GM12878 (cell line): ENCODE results near the gene SETSIP. TPM values are rescaled to one million over a fixed set of nuclear protein-coding genes. Genes with fewer than 3 reads are reported as not detected.

Experiments used
- CBX3 ChIP-seq: fragments of 200-600 bp; sonication (generic); IDR thresholded peaks from 2 replicates; pipeline ENCODE4 v1.6.1; 2016; ENCODE audit warnings: low read depth, borderline replicate concordance
- CHD2 ChIP-seq: IDR thresholded peaks from 2 replicates; pipeline ENCODE4 v1.6.1; 2011; ENCODE audit warnings: low read depth, low read length, improper control_type of control experiment, borderline replicate concordance
- CHD4 ChIP-seq: fragments of 200-600 bp; sonication (generic); IDR thresholded peaks from 2 replicates; pipeline ENCODE4 v1.6.1; 2016; ENCODE audit warnings: mild to moderate bottlenecking
- HCFC1 ChIP-seq: fragments of 150-350 bp; IDR thresholded peaks from 2 replicates; pipeline ENCODE4 v1.6.1; 2014; ENCODE audit warnings: low read length
- RFX5 ChIP-seq: IDR thresholded peaks from 2 replicates; pipeline ENCODE4 v1.6.1; 2011; ENCODE audit warnings: low read depth, low read length, improper control_type of control experiment
- SUPT20H ChIP-seq: IDR thresholded peaks from 2 replicates; pipeline ENCODE4 v1.6.1; 2011; ENCODE audit warnings: low read depth, mild to moderate bottlenecking, low read length, moderate library complexity, borderline replicate concordance; ENCODE audit not compliant: control insufficient read depth
- polyA plus RNA-seq, 11 experiments: library from polyadenylated mRNA; depleted of rRNA in 4 of 11; unstranded in 6 of 11; stranded (reverse) in 5 of 11; fragments of >200 nt; fragmentation: Nextera tagmentation in 4 of 11; fragmentation: Illumina TruSeq in 1 of 11; extraction: Ambion mirVana in 4 of 11; extraction: Trizol in 1 of 11; gene quantifications; 1 replicate in 1 of 11; 2 replicates in 10 of 11; pipeline versions ENCODE4 v1.2.1 to v1.2.3, GENCODE V29; 2011 to 2016; ENCODE audit warnings: inconsistent platforms in 2 of 11, missing spikeins in 2 of 11, low read depth in 1 of 11
- total RNA-seq, 4 experiments: library from RNA; depleted of rRNA in 3 of 4; stranded (reverse); fragments of >200 nt in 3 of 4; fragmentation: Illumina TruSeq in 1 of 4; extraction: Trizol in 1 of 4; gene quantifications; 2 replicates each; pipeline versions ENCODE4 v1.2.1 to v1.2.3, GENCODE V29; 2013 to 2021
- TF ChIP-seq, protein P1 (sequence below): IDR thresholded peaks from 2 replicates; pipeline ENCODE4 v1.6.1; 2012; ENCODE audit warnings: low read length, inconsistent platforms
- TF ChIP-seq, protein P2 (sequence below): IDR thresholded peaks from 2 replicates; pipeline ENCODE4 v1.6.1; 2011; ENCODE audit warnings: low read depth, low read length, improper control_type of control experiment, borderline replicate concordance
- TF ChIP-seq, protein P3 (sequence below): fragments of 450-650 bp; IDR thresholded peaks from 2 replicates; pipeline ENCODE4 v1.6.1; 2017; ENCODE audit warnings: mild to moderate bottlenecking, low read depth, inconsistent platforms; ENCODE audit not compliant: poor library complexity, severe bottlenecking

Gene SETSIP
- total and polyA plus RNA-seq, 10 of the 15 experiments (the other 5 are each of a cell fraction or from before 2014, with no cell fraction given), result 0.15 to 0.46 (median 0.23) TPM; not detected in 2

DNA sequence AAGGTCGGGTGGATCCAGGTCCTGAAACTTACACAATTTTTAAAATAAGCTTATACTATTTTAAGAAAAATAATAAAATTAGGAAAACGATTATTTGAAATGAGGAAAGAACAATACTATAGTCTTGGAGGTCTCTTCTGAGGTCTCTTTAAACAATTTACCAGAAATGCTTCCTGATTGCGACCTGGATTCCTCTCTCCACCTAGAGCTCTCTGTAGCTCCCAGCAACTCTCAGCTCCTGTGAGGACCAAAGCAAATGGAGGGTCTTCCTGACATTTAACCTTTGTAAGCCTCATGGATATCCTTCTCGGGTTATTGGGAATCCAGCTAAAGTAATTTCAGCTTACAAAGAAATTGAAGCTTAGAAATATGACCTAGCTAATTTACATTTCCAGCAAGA is 5.8 kb upstream of the SETSIP start (continued):
- TF ChIP-seq, protein P1, sequence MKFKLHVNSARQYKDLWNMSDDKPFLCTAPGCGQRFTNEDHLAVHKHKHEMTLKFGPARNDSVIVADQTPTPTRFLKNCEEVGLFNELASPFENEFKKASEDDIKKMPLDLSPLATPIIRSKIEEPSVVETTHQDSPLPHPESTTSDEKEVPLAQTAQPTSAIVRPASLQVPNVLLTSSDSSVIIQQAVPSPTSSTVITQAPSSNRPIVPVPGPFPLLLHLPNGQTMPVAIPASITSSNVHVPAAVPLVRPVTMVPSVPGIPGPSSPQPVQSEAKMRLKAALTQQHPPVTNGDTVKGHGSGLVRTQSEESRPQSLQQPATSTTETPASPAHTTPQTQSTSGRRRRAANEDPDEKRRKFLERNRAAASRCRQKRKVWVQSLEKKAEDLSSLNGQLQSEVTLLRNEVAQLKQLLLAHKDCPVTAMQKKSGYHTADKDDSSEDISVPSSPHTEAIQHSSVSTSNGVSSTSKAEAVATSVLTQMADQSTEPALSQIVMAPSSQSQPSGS, result no peak
- TF ChIP-seq CHD2 (no peak), CHD4 (no peak), SUPT20H (no peak), RFX5 (no peak), CBX3 (no peak), HCFC1 (no peak)
- TF ChIP-seq, protein P2, sequence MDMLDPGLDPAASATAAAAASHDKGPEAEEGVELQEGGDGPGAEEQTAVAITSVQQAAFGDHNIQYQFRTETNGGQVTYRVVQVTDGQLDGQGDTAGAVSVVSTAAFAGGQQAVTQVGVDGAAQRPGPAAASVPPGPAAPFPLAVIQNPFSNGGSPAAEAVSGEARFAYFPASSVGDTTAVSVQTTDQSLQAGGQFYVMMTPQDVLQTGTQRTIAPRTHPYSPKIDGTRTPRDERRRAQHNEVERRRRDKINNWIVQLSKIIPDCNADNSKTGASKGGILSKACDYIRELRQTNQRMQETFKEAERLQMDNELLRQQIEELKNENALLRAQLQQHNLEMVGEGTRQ, result no peak
- TF ChIP-seq, protein P3, sequence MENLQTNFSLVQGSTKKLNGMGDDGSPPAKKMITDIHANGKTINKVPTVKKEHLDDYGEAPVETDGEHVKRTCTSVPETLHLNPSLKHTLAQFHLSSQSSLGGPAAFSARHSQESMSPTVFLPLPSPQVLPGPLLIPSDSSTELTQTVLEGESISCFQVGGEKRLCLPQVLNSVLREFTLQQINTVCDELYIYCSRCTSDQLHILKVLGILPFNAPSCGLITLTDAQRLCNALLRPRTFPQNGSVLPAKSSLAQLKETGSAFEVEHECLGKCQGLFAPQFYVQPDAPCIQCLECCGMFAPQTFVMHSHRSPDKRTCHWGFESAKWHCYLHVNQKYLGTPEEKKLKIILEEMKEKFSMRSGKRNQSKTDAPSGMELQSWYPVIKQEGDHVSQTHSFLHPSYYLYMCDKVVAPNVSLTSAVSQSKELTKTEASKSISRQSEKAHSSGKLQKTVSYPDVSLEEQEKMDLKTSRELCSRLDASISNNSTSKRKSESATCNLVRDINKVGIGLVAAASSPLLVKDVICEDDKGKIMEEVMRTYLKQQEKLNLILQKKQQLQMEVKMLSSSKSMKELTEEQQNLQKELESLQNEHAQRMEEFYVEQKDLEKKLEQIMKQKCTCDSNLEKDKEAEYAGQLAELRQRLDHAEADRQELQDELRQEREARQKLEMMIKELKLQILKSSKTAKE, result no peak
